GM19023 (cell line): Measurements from ENCODE around the gene HOXA3.

ENCODE experiments used
- ATAC-seq: cut with Tn5 transposase; IDR thresholded peaks from one replicate; pipeline ENCODE4 v1.9.1; 2021; ENCODE audit warnings: mild to moderate bottlenecking, moderate library complexity; ENCODE audit not compliant: unreplicated experiment

The HOXA3 gene

DNA sequence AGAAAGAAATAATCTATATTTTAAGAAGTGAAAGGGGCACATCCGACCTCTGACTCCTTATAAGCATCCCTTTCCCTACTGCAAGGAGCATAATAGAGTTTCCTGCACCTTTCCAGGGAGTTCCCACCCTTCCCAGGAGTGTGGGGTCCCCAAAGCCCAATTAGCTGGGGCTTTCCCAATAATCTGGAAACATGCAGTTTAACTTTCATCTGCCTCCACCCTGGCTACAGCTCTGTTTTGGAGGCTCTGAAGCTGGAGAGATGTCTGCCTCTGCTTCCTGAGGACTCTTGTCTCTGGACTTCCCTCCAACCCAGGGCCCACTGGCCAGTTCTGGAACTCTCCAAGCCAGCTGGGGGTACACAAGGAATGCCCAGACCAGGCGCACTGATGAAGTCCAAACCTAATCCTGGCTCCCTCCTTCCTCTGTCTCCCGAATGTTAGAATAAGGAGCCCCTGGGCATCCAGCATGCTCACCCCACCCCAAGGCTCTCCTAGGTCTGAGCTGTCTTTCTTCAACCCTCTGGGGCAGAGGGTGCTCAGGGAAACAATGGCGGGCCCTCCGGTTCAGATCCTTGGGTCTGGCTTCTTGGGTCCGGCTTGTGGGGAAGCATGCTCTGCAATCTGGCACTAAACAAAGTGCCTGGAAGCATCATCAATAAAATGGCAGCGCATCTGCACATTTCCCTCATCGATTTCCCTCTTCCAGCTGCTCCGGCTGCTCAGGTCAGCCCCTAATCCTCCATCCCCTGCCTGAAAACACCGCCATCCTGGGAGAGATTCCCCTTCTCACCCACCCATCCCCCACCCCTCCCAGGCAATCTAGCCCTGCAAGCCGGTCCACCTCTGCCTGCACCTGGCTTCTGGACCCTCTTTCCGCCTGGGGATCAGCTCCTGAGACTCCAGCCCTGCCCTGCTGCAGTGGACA lies 35.2 kb downstream of the HOXA3 start:
- no peak for ATAC-seq

GRCh38 chr7:27116031-27116961 lies 36.1 kb downstream of the HOXA3 start:
- ATAC-seq = no peak

GRCh38 chr7:27115221-27116026 lies 37.0 kb downstream of the HOXA3 start:
- ATAC-seq = no peak

- ATAC-seq = no peak
Measured at GRCh38 chr7:27114881-27115220, 37.5 kb downstream of the HOXA3 start.

- no peak for ATAC-seq
Measured at GRCh38 chr7:27113991-27114769, 38.2 kb downstream of the HOXA3 start.

DNA sequence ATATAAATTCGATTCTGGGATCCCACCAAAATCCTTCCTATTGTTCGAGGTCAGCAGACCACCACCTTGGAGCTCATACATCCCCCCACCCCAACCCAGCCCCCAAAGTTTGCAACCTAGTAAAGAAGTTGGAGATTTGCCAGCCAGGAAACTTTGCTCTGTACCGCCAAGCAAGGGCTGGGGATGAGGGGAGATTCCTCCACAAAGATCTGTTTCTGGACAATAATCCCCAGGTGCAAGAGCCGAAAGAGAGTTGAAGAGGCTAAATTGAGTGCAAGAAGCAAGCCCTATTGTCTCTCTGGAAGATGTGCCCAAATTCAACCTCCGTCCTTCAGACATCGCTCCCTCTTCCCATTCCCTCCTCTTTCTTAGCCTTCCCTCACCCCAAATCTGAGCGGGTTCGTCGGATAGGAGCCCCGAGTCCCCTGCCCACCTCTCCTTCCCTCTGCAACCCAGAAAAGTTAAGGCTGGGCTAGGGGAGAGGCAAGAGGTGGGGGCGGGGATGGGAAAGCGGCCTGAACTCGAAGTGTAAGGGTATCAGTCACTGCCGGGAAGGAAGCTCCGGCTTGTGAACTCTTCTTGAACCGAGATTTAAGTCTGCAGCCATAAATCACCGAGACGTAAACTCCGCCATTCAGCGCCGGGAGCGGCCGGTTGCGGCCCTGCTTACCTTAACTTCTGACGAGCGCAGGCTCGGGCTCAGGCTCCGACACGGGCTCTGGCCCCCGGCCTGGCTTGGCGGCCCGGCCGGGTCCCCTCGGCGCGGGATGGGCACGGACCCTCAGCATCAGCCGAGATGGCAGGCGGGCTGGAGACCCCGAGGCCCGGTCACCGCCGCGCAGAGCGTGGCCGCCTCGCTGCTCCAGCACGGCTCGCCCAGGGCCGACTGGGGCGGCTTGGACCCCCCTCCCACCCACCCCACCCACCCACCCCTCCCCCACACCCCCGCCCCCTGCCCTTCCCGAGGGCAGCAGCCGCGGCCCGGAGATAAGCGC lies 39.1 kb downstream of the HOXA3 start:
- no peak for ATAC-seq

- no peak for ATAC-seq
Measured at GRCh38 chr7:27112361-27112760, 40.0 kb downstream of the HOXA3 start.

GRCh38 chr7:27111751-27112277 lies 40.6 kb downstream of the HOXA3 start:
- ATAC-seq = no peak

DNA sequence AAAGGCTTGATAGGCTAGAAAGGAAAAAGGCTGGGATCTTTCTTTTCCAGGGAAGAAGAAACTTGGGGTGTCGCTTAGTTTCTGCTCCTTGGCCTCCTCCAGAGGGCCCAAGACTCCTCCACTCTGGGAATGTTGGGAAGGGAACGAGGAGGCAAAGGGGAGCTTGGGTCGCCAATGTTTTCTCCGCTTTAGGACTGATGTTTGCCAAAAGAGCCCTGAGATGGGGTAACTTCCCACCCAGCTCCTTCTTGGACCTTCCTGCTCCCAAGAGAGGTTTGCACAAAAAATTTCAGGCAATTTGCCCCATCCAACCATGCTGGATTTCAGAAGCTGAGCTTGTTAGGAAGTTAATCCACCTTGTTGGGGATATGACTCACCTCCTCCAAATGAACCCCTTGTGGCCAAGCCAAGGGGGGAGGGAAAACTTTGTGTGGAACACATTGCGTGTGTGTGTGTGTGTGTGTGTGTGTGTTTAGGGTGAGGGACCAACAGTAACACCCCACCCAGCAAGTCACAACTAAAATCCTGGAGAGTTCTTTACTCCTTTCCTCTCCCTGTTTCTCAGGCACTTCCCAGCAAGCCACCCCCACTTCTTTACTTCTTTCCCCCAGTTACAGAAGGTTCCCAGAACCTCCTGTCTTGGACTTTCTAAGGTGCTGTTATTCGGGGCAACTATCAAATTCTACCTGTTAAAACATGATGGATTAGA lies 41.2 kb downstream of the HOXA3 start:
- ATAC-seq = no peak

- ATAC-seq = no peak
Measured at GRCh38 chr7:27110186-27111031, 42.0 kb downstream of the HOXA3 start.

DNA sequence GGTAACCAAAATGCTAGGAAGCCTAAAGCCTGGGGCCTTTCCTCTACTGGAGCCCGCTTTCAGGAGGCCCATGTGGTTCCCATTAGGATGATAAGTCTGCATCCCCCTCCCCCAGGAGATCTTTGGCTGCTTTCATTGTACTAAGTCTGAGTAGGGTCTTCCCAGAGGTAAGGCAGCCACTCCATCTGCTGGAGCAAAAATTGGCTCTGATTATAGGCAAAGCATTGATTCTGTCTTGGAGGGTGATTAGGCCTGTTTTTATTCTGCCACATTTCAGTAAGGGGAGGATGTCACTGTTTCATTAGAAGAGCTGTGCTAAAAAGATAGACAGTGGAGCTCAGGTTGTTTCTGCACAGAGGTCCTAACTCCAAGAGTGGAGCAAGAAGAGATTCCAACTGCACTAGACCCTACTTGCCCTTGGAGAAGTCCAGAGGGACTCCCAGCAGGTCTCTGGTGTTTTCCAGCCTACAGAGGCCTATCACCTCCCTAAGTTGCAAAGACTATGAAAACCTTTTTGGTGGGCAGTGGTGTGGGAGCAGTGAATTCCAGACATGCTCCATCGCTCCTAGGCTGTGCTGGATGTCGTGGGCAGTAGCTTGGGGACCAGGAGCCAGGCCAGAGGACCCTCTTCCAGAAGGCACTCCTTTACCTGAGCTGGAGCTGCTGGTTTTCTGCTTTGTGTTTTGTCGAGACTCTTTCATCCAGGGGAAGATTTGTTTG lies 42.8 kb downstream of the HOXA3 start:
- ATAC-seq = no peak

DNA sequence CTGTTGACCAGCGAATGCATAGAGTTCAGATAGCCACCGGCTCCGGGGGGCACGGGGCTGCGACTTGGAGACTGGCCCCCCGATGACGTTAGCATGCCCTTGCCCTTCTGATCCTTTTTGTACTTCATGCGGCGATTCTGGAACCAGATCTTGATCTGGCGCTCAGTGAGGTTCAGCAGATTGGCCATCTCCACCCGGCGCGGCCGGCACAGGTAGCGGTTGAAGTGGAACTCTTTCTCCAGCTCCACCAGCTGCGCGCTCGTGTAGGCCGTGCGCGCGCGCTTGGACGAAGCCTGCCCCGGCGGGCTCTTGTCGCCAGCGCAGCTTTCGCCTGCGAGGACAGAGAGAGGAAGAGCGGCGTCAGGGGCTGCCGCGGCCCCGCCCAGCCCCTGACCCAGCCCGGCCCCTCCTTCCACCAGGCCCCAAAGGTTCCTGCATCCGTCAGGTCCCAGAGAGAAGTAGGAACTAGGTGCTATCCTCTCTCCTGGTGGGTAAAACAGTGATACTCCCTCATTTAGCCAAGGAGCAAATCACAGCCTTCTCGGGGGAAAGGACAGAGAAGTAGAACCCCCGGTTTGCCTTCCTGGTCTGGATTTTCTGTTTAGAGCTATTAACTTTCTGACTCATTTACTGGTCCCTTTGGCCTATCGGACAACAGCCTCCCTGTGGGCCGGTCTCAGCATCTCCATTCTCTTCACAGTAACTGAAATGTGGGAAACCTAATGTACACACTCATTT lies 43.8 kb downstream of the HOXA3 start:
- ATAC-seq = no peak

DNA sequence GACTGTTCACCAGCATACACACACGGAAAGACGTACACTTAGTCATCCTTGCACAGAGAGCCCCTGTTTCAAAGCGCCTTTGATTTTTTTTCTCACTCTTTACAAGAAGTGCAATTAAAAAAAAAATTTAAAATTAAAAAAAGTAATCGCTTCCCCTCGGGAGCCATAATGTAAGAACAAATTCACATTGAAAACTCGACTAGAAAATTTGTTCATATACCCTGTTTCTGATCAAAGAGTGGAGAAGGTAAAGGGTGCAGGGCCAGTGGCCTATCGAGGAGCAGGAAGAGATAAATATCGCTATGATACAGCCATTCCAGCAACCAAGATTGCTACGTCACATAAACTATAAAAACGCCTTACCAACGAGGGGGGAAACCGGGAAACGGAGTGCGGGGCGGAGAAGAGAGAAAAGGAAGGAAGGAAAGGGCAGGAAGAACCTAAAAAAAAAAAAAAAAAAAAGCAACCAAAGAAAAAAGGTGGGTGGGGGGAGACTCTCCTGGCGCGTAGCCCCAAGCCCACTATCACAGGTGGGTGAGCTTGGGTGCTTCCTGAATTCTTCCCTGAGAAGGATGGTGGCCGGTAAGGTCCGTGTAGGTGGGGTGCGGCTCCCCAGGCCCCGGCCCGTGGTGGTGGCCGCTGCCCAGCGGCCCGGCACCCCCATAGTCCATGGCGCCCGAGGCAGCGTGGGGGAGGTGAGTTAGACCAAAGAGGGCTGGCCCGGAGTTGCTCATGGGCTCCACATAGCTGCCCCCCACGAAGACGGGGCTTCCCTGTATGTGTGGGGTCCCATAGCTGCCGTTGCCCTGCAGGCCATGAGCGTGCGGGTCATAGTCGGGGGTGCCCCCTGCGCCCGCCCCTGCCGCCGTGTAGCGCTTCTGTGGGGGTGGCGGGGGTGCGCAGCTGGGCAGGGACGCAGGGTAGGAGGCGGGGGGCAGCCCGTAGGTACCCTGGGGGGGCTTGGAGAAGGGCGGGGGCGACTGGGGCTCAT lies 44.7 kb downstream of the HOXA3 start:
- no peak for ATAC-seq

- ATAC-seq = no peak
Measured at GRCh38 chr7:27106901-27107240, 45.5 kb downstream of the HOXA3 start.
